Measurements from ENCODE around the gene MYLK4.
A peak's percentile ranks its signal among the peaks of the same experiment; 100 is the strongest.

The MYLK4 gene

DNA sequence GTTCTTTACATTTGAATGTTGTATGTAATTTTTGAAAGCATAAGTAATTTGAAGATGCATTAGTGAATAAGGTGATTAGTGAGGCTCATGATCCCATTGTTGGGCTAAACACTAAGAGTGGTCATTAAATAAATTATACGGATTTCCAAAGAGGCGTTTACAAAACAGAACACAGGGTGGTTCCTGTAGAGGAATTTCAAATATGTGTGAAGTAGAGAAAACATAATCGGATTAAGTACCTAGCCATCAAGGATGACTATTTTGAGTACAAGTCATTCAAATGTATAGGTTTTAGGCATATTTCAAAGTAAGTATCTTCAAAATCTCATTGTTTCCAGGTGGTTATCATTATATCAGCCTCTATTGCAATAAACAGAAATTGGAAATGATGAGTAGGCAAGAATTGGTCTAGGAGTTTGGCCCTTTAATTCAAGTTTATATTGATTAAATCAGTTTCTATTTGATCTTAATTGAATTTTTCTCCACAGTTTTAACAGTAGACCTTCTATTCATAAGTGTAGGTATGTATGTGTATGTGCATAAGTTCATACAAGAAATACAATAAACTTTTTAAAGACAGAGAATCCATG is 94.8 kb downstream of the MYLK4 start:
- DNase-seq: no peak

DNA sequence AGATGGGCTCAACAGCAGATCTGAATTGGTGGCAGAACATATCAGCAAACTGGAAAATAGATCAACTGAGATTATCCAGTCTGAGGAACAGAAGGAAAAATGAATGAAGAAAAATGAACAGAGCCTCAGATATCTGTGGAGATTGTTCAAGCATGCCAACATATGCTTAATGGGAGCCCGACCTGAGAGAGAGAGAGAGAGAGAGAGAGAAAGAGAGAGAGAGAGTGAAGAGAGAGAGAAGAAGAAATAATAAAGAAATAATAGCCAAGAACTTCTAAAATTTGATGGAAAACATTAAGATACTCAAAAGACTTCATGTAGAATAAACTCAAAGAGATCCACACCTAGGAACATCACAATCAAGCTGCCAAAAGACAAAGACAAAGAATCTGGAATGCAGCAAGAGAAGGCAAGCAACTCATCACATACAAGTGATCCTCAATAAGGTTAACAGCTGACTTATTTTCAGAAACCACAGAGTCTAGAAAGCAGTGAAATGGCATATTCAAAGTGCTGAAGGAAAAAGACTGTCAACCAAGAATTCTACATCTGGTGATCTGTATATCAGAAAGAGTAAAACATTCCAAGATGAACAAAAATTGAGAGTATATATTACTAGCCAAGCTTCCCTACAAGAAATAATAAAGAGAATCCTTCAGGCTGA is 97.2 kb downstream of the MYLK4 start:
- DNase-seq: no peak

DNA sequence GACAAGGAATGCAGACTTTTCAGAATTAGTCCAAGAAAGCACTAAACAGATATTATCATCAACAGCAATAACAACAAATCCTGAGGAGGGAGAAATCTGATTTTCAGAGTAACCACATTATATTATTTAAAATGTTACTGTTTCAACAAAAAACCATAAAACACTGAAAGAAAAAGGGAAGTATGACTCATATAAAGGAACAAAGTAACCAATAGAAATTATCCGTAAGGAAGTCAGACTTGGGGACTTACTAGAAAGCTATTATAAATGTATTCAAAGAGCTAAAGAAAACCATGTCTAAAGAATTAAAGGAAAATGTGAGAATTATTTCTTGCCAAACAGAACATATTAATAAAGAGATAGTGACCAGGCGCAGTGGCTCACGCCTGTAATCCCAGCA is 98.1 kb downstream of the MYLK4 start:
- DNase-seq: no peak

DNA sequence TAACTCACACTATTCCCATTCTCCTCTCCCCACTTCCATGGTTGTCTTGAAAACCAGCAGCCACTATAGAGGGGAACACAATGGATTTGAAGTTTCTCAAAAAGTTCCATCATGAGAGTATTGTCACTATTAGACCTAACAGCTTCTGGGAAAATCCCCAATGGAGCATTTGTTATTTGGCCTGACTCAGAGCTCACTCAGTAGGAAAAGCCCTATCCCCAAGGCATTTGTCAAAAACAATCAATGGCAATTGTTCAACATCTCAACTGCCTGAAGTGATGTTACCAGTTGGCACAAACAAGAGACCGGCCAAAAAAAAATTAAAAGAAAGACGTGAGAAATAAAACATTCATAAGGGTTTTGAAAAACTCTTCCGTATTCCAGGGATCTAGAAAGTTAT is 98.8 kb downstream of the MYLK4 start:
- no peak for DNase-seq

DNA sequence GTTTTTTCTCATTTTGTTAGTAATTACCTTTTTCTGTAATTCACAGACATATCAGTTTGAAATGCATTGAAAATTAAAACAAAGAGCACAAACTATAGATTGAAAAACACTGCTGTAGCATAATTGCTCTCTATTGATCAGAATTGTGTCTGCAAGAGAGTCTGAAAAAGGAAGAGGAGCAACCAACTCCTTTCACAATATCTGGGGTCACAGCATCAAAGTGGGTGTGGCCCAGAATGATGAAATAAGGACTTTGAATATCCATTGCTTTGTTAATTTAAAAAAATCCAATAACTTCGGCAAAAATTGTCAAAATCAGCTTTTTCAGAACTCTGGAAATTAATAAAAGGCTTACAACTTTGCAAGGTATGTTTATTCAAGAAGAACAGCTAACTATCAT is 99.2 kb downstream of the MYLK4 start:
- no peak for DNase-seq

DNA sequence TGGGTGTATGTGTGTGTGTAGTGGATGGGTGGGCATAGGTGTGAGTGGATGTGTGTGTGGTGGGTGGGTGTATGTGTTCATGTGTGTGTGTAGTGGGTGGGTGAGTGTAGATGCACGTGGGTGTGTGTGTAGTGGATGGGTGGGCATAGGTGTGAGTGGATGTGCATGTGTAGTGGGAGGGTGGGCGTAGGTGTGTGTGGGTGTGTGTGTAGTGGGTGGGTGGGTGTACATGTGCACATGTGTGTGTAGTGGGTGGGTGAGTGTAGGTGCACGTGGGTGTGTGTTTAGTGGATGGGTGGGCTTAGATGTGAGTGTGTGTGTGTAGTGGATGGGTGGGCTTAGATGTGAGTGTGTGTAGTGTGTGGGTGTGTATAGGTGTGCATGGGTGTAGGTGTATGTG is 104.4 kb downstream of the MYLK4 start:
- DNase-seq: no peak

DNA sequence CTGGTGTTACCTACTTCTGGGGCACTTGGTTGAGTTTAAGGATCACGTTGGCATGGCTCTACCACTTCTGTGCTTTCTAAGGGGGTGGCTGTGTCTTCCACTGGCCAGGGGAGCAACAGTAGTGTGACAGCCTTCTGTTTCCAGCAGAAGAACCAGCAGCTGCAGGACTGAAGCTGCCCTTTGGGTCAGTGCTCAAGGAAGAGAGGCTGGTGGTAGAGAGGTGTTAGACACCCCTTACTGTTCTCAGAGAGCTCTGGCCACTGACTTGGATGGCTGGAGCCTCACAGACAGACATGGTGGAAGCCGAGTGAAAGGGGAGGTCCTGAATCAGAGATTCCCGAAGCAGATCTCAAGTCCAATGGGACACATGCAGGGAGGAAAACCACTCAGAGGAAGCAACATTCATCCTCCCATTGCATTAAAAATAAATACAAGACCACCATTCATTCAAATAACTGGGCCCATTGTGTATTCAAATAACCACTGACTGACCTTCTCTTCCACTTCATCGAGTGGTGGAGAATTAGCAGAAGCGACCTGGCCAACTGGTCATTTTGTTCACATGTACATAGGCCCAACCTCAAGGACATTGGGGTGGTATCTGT is 106.7 kb downstream of the MYLK4 start:
- DNase-seq: no peak

DNA sequence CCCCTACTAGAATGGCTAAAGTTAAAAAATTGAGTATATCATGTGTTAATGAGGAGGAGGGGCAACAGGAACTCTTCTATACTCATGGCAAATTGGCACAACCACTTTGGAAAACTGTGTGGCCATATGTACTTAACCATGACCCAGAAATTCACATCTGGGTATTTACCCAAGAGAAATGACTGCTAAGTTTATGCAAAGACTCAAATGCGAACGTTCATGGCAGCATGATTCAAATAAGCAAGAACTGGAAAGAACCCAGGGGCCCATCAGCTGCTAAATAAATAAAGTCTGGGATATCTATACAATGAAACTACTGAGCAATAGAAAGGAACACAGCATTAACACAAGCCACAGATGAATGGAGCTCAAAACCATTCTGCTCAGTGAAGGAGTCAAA is 107.6 kb downstream of the MYLK4 start:
- no peak for DNase-seq

DNA sequence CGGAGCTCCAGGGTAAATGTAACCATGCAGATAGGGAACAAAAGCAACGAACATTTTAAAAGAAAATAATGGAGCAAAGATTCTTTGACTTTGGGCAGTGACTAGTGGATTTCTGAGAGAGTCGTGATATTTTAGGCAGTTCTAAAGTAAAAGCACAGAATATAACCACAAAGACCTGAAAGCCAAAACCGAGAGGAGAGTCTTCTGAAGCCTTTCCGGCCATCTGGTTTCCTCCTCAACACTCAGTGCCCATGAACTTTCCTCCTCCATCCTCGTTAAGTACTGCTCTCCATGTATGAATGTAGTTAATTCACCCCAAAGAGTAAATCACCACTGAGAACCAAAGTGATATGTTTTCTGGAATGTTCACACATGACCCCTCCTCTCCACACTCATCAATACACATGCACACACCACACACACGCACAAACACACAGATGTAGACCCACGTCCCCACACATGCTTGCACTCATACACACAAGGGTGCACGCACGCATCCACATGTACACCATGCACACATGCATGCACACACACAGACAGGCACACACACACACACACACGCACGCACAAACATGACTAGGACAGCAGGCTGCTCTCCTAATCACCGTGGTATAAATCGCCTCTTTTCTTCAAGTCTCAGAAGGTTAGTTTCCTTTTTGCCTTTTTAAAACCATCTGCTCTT is 109.5 kb downstream of the MYLK4 start:
- no peak for DNase-seq

DNA sequence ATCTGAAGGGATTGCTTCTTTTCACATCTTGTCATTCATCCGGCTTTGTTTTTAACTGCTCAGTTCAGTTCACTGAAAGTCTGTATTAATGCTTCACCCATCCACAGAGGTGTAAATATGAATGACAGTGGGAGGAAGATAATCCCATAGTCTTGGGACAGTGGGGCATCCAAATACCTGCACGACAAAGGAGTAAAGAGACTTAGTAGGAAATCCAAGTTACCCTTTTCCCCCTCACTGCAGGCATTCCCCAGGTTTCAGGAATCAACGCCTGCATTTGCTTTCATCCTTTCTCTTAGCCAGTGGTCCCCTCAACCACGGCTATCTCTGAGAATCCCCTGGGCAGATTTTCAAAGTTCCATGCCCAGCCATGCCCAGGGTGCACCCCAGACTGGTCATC is 110.2 kb downstream of the MYLK4 start:
- DNase-seq: no peak

DNA sequence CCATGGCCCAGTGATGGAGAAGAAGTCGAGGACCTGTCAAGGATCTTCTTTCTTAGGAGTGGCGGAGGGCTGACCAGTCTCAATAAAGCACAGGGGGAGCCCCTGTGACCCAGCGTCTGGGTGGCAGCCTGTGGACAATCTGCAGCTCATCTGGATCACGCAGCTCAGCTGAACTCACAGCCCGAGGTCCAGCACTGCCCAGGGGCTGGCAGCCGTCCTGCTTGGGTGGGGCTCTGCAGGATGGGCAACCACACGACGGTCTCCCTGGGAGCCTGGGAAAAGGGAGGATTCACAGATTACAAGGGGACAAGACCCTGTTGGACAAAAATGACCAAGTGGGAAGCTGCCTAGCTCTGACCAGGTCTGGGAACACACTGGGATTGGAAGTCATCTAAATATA is 110.8 kb downstream of the MYLK4 start:
- DNase-seq: no peak

DNA sequence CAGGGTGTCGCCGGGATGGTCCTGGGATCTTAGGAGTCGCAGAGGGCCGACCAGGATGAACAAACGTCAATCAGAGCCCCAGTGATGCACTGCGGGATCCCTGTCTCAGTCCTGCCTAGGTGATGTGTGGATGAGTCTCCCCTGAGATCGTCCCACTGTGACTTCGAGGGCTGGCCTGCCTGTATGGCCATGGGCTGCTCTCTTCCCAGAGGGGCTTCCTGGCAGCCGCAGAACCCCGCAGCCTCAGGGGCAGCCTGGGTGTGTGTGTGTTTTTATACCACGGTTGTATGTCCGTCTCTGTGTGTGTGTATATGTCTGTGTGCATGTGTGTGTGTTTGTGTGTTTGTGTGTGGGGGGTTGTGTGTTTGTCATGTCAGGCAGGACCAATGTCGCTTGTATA is 111.6 kb downstream of the MYLK4 start:
- DNase-seq: no peak

DNA sequence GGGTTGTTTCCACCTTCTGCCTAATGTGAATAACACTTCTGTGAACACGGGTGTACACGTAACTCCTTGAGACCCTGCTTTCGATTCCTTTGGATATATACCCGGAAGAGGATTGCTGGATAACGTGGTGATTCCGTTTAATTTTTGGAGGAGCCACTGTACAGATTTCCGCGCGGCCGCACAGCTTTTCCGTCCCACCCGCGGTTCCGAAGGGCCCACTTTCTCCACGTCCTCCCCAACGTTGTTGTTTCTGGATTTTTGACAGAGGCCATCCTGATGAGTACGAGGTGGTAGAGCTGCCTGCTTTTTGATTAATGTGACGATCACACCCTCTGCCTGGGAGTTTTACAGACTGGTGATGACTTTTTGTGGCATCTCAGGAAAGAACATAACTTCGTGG is 114.0 kb downstream of the MYLK4 start:
- DNase-seq: no peak

DNA sequence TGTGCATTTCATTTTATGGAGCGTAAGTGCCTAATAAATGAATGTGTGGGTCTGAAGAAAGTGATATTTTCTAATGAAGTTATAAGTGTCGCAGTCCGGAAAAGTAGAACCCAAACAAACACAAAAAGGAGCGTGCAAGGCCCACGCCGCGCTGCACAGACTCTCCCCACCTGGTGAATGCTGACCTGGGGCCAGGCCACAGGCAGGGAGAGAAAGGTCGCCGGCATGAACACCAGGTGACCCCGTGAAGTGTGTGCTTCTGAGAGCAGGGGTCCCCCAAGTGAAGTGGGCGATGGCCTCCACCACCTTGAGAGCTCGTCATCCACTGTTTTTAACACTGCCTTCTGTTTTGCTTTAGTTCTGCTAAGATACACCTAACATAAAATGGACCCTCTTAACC is 114.8 kb downstream of the MYLK4 start:
- no peak for DNase-seq

DNA sequence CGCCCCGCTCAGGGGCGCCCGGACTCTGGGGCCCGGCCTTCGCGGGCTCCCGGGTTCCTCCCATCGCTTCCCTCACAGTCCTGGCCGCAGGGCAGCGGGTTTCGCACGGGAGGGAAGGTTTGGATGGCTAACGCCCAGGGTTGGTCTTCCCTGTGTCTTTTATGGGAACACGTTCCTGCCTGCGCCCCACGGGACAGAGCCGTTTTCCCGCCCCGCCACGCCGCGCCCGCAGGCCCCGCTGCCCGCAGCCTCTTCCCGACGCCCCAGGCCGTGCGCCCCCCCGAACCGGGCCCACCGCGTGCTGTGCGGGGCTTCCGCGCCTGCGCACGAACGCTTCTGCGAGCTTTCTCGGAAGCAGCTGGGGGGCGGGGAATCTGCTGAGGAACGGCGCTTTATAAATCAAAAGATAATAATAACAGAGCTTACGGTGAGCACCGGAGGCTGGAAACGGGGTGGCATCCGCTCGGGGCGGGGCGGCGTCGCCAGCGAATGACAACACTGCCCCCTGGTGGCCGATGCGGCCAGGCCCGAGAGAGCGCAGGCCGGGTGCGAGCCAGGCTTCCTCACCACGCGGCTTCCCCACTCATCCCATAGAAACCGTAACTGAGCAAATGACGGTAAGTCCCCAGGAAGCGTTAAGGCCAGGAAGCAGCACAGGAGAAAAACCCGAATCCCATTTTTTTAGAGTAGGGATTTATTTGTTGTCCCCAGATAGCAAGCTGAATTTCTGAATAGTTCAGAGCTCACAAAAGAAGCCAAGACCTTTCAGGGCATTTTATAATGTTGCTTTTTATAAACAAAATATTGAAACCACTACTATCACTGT is 116.4 kb downstream of the MYLK4 start:
- peak; percentile 71 for DNase-seq

DNA sequence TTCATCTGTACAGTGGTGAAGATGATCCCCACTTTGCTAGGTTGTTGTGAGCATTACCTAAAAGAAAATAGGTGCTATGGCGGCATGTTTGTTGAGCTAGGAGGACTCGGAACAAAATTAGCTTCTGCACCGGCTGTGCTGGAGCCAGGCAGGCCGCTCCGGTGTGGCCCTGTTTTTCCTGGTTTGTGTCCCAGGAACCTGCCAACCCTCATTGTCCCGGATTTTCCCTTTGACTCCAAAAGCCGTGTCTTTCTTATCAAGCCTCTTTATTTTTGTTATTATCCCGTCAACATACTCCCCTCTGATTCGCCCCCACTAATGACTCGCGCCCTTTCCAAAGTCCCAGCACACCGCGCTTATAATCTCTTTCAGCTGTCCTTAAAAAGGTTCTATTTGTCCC is 117.0 kb downstream of the MYLK4 start:
- DNase-seq: no peak

DNA sequence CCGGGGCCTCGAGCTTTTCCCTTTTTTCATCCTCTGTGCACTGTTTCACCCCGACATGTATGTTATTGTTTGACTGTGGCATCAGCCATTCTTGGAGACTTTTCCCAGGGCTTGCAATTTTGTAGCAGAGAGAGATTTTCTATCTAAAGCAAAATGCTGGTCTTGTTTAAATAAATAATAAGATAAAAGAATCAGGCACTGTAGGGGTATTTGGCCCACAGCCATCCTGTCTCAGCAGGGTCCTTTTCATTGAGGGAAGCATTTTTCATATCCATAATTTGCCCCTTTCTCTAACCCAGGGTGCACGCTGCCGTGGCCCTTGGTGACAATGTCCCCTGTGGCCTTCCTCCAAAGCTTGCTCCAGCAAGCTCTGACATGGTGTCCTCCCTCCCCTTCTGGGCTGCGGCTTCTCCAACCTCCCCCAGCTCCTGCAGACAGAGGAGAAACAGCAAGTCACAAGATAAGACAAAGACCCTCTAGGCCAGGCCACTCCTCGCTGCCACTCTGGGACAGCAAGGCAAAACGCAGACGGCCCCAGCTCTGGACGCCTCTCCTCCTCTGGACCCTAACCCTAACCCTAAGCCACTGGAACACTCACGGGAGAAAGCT is 117.6 kb downstream of the MYLK4 start:
- no peak for DNase-seq

DNA sequence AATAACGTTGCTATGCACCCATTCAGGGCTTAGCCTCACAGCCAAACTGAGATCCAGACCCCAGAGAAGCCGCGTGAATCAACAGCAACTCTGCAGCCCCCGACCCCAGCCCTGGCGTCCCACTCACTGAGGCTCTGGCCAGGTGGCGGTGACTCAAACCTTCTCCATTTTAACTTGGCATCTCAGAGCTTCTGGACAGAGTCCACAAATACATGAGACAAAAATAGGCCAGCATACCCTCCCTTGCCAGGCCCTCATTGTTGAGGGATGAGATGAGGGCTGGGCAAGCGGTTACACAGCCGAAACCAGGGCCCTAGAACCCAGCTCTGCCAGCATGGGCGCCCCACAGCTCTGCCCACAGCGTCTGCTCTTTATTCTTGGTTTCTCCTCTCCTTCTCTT is 118.4 kb downstream of the MYLK4 start:
- no peak for DNase-seq

DNA sequence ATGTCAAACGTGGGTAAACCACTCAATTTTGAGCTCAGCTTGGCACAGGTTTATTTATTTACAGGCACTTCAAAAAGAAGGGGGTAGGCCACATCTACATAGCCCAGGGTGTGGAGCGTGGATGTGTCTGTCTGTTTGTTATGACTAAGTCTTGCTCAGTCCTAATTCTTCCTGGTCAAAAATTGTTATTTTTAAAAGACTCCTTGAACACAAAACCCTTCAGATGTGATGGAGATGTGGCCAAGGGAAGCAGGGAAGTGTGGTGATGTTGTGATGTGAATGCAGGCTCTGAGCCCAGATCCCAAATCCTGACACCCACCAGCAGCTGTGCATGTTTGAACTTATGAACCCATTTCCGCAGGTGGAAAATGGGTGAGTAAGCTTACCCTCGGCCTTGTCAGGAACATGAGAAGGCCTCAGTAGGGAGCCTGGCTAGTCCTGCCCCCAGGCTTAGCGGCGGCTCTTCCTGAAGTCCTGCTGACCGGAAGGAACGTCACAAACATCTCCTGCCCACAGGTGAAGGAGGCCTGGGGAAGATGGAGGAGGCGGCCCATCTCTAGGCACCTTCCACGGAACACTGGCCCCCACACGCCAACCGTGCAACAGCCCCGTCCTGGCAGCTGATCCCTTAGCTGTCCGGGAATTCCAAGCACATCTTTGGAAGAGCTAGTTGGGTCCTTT is 119.7 kb downstream of the MYLK4 start:
- no peak for DNase-seq

DNA sequence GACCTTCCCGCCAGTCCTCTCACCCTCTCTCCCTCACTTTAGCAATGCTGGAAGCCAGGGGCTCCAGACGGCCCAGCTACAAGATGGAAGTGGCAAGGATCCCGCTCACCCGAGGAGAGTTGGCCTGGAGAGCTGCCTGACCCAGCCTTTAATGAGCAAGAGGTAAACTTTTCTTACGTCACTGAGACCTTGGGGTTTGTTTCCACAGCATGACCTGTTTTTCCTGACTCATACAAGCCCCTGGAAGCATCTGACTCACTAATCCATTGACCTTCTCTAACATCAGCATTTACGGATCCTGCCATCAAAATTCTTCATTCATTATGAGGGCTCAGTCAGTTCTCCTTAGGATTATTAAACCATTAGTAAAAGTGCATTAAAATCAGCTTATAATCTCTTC is 120.4 kb downstream of the MYLK4 start:
- no peak for DNase-seq

DNA sequence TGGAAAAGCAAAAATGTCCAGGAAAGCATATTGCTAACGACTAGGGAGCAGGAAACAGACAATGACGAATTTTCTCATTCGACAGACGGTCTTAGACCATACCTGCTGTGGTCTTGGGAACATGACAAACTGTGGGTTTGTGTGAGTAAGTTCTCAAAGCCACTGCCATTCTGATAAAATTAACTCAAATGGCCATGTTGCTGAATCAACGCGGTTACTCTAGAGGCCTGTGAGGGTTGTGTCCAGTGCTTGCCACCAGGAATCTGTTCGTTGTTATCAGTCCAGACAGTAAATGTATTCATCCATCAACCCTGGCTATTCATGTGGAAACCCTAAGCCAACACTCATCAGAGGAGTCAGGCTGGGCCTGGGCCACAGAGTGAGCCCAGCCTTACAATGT is 124.3 kb downstream of the MYLK4 start:
- DNase-seq: no peak

DNA sequence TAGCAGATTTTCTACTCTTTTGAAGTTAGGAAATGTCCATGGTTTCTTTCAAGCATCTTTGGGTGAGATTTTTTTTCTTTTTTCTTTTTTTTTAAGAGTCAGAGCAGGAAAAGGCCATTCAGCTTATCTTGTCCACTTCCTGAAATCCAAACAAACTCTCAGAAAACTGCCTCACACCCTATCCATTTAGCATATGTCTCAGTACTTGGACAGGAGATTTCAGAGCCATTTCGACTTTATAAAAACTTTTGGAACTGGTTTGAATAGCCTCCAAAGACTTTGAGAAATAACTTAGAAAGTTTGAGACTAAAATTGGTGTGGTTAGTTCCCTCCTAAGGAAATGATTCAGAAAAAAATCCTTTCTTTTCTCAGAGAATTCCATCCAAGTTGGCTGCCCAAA is 125.1 kb downstream of the MYLK4 start:
- DNase-seq: no peak

All from effector CD8-positive, alpha-beta T cell (primary cell).